Ovary (tissue), 3 donors: ENCODE results near the gene NEU4.

Experiments
- CTCF ChIP-seq, 3 donors: fragments of 450-650 bp in 2 of 3; fragments of 200-600 bp in 1 of 3; IDR thresholded peaks; one replicate each; pipeline versions ENCODE4 v1.5.1 to v1.8.0; 2016 to 2022; ENCODE audit warnings: antibody characterized with exemption in 3 of 3, mild to moderate bottlenecking in 1 of 3
- EP300 ChIP-seq: sonication (generic); formaldehyde crosslinking; IDR thresholded peaks from one replicate; pipeline ENCODE4 v1.6.1; 2017; ENCODE audit warnings: antibody characterized with exemption
- POLR2A ChIP-seq: fragments of 450-650 bp; IDR thresholded peaks from one replicate; pipeline ENCODE4 v1.6.1; 2017; ENCODE audit warnings: antibody characterized with exemption, mild to moderate bottlenecking, moderate library complexity
- donor health status: DM: no; HTN: no; CAD: no.

GRCh38 chr2:241844066-241844728 is 35.2 kb downstream of the NEU4 start:
- TF ChIP-seq CTCF (IDR thresholded peaks at IDR 0.05) (peak in 1 of 3 donors; percentile 36), EP300 (no peak), POLR2A (no peak)
